GM10248 (cell line): Measurements from ENCODE around the gene TBC1D5.
"Not testable (repeated sequence)": the region's sequence is repeated elsewhere in the genome, so short reads cannot be mapped to it uniquely, and the experiment has no call there.

Experiments
- CTCF ChIA-PET: fragments of 300-600 bp; sonication (Branson Sonifier 250); formaldehyde crosslinking; extraction: SDS; loops from one replicate; lab custom pipeline; 2021; ENCODE audit warnings: antibody characterized with exemption; lab: Yijun Ruan, JAX
- POLR2A ChIA-PET: fragments of 350-650 bp; sonication (Branson Sonifier 250); formaldehyde crosslinking; extraction: SDS; loops from one replicate; lab custom pipeline; 2020; ENCODE audit warnings: antibody characterized with exemption; lab: Yijun Ruan, JAX
- DNase-seq: peaks from one replicate; pipeline ENCODE4 v3.0.0; 2012; ENCODE audit errors: extremely low spot score
- CTCF ChIP-seq: IDR thresholded peaks from 2 replicates; pipeline ENCODE4 v1.5.1; 2012; ENCODE audit warnings: mild to moderate bottlenecking, low read depth; ENCODE audit errors: extremely low read depth, missing control alignments, control extremely low read depth

The TBC1D5 gene

GRCh38 chr3:17550624-17551023, 191.8 kb downstream of the TBC1D5 start:
- TF ChIP-seq CTCF = no peak
- CTCF ChIA-PET = interaction anchor here (1.1 kb wide), 1 partner anchor 23 kb away, joined by 4 read pairs; no protein-coding TSS in a partner anchor
- POLR2A ChIA-PET = no interaction called here
- no peak for DNase-seq

GRCh38 chr3:17546500-17547255, 195.8 kb downstream of the TBC1D5 start:
- DNase-seq = no peak
- POLR2A ChIA-PET = no interaction called here
- CTCF ChIA-PET = interaction anchor here (1.3 kb wide), 1 partner anchor 9 kb away, joined by 3 read pairs; no protein-coding TSS in a partner anchor
- no peak for TF ChIP-seq CTCF

GRCh38 chr3:17544632-17545031, 197.8 kb downstream of the TBC1D5 start:
- CTCF ChIA-PET = interaction anchor here (1.4 to 1.5 kb wide), 2 partner anchors 29 to 37 kb away, joined by 3 to 4 read pairs; no protein-coding TSS in a partner anchor
- TF ChIP-seq CTCF = no peak
- DNase-seq = no peak
- POLR2A ChIA-PET = no interaction called here

- CTCF ChIA-PET = no interaction called here
- no peak for TF ChIP-seq CTCF
- no peak for DNase-seq
- POLR2A ChIA-PET = no interaction called here
These were observed 199.8 kb downstream of the TBC1D5 start for GRCh38 chr3:17542591-17542990.

GRCh38 chr3:17539436-17539835, 203.0 kb downstream of the TBC1D5 start:
- ChIA-PET CTCF (interaction anchor here (1.0 kb wide), 1 partner anchor 13 kb away, joined by 3 read pairs; no protein-coding TSS in a partner anchor), POLR2A (no interaction called here)
- no peak for DNase-seq
- TF ChIP-seq CTCF = no peak

GRCh38 chr3:17535274-17535673, 207.2 kb downstream of the TBC1D5 start:
- ChIA-PET POLR2A (no interaction called here), CTCF (interaction anchor here (1.4 kb wide), 1 partner anchor 21 kb away, joined by 3 read pairs; no protein-coding TSS in a partner anchor)
- DNase-seq = no peak
- no peak for TF ChIP-seq CTCF

- POLR2A ChIA-PET, DNase-seq, CTCF ChIA-PET: not testable (repeated sequence)
These were observed 210.0 kb downstream of the TBC1D5 start for GRCh38 chr3:17532446-17532845.
